ENCODE data around the gene BBS2.

Gene BBS2

GRCh38 chr16:56481468-56482122 lies 38.2 kb downstream of the BBS2 start:
- no peak overlapping the region for H3K4me3 ChIP-seq (ENCODE audit: low read depth, low read length)
- peak; percentile 18 for DNase-seq (ENCODE audit: low read depth)

- no peak overlapping the region for H3K4me3 ChIP-seq (ENCODE audit: low read depth, low read length)
- peak; percentile 3 for DNase-seq (ENCODE audit: low read depth)
These were observed 38.9 kb downstream of the BBS2 start for GRCh38 chr16:56480776-56481467.

- DNase-seq (ENCODE audit: low read depth), result no peak
- no peak overlapping the region for H3K4me3 ChIP-seq (ENCODE audit: low read depth, low read length)
These were observed 40.4 kb downstream of the BBS2 start for GRCh38 chr16:56479469-56479868.

GRCh38 chr16:56478281-56479049 lies 41.4 kb downstream of the BBS2 start:
- H3K4me3 ChIP-seq (ENCODE audit: low read depth, low read length), result no peak overlapping the region
- DNase-seq (ENCODE audit: low read depth), result peak; percentile 5

DNA sequence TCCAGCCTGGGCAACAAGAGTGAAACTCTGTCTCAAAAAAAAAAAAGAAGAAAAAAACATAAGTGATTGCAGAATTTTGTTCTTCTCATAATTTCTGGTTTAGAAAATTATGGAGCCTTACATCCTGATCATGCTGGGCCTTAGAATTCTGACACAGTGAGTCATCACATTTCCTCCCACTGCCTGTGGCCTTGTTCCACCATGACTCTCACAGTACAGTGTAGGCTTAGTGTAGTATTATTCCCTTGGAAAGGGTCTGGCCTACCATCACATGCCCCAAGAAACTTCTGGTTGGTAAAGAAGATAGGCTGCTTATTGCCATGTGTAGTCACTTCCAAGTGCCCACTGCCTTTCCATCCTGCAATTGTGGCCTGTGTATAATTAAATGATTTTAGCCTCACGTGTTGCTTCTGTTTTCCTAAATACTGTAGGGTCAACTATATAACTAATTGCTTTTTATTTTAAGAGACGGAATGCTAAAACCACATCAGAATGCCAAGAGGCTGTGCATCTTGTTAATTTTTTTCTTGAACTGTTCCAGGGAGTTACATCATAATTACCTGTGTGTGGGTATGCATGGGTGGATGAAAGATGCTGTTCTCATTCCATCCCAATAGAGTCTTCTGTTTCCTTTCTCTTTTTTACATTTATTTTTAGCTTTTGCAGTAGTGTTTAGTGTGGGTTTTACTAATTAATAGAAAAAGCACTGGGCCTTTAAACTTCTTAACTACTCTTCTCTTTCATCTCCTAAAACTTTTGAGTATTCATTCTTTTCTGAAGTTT lies 42.5 kb downstream of the BBS2 start:
- no peak overlapping the region for H3K4me3 ChIP-seq (ENCODE audit: low read depth, low read length)
- peak; percentile 71 for DNase-seq (ENCODE audit: low read depth)

DNA sequence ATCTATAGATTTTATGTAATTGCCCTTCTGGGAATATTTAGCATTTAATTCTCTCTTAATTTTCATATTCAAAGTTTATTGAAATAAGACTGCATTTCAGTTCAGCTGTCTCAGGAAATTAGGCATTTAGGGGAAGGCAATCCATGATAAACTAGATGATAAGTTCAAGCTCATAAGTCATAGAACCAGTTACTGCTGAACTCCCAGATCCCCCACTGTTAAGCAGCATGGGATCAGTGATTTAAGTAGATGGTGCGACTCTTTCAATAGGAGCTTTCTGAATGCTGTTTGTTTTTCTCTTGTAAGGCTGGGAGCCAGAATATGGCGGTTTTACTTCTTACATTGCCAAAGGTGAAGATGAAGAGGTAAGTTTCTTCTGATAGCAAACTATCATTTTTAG lies 44.6 kb downstream of the BBS2 start:
- H3K4me3 ChIP-seq (ENCODE audit: low read depth, low read length), result no peak overlapping the region
- DNase-seq (ENCODE audit: low read depth), result no peak

DNA sequence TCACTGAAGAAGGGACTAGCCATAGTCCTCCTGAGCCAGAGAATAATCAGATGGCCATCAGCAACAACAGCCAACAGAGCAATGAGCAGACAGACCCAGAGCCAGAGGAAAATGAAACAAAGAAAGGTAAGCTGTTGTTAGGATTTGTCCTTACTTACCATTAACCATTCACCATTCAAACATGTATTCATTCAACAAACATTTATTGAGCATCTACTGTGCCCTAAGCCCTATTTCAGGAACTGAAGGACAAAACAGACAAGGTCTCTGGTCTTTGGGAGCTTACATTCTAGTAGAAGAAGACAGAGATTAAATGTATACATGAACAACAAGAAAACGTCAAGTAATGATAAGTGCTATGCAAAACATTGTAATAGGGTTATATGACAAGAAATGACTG lies 49.2 kb downstream of the BBS2 start:
- no peak overlapping the region for H3K4me3 ChIP-seq (ENCODE audit: low read depth, low read length)
- no peak for DNase-seq (ENCODE audit: low read depth)

DNA sequence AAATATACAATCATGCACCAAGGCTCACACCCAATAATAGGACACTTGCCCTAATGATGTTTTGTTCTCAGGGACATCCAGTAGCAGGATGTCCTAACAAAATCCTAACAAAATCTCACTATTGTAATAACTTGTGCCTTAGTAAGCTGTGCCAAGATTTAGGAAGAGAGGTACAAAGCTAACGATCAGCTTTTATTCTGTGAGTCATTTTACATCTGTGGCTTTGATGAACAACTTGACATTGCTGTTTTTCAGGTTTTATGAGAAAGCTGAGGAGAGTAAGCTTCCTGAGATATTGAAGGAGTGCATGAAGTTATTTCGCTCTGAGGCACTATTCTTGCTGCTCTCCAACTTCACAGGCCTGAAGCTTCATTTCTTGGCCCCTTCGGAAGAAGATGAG lies 49.6 kb downstream of the BBS2 start:
- no peak for DNase-seq (ENCODE audit: low read depth)
- H3K4me3 ChIP-seq (ENCODE audit: low read depth, low read length), result no peak overlapping the region

GRCh38 chr16:56469748-56470147 lies 50.1 kb downstream of the BBS2 start:
- DNase-seq (ENCODE audit: low read depth), result no peak
- no peak overlapping the region for H3K4me3 ChIP-seq (ENCODE audit: low read depth, low read length)

GRCh38 chr16:56468800-56469199 lies 51.0 kb downstream of the BBS2 start:
- DNase-seq (ENCODE audit: low read depth), result no peak
- no peak overlapping the region for H3K4me3 ChIP-seq (ENCODE audit: low read depth, low read length)

GRCh38 chr16:56466344-56466743 lies 53.5 kb downstream of the BBS2 start:
- no peak overlapping the region for H3K4me3 ChIP-seq (ENCODE audit: low read depth, low read length)
- DNase-seq (ENCODE audit: low read depth), result no peak

- no peak for DNase-seq (ENCODE audit: low read depth)
- H3K4me3 ChIP-seq (ENCODE audit: low read depth, low read length), result no peak overlapping the region
These were observed 56.7 kb downstream of the BBS2 start for GRCh38 chr16:56463153-56463552.

DNA sequence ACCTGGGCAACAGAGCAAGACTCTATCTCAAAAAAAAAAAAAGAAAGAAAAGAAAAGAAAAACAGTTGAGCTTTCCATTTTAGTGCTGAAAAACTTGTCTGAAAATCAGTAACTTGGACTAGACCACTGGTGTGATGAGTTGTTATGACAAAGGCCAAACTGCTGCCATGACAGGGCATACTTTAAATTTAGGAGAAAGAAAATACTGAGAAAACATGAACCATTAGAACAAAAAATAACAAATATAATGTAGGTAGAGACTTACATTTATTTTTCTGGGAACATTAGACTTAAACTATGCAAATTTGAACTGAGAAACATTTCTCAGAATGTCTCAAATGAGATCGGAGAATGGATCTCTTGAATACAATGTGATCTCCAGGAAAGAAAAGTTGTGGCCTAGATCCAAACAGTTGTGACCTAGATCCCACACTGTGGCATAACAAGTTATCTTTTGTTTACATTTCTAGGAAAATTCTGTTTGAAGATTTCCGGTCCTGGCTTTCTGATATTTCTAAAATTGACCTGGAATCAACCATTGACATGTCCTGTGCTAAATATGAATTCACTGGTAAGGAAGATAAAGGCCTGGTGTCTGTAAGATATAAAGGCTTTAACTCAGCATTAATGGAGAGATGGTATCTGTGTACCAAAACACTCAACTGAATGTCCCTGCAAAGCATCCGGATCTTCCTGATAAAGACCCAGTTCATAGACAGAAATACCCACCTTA lies 57.6 kb downstream of the BBS2 start:
- no peak overlapping the region for H3K4me3 ChIP-seq (ENCODE audit: low read depth, low read length)

DNA sequence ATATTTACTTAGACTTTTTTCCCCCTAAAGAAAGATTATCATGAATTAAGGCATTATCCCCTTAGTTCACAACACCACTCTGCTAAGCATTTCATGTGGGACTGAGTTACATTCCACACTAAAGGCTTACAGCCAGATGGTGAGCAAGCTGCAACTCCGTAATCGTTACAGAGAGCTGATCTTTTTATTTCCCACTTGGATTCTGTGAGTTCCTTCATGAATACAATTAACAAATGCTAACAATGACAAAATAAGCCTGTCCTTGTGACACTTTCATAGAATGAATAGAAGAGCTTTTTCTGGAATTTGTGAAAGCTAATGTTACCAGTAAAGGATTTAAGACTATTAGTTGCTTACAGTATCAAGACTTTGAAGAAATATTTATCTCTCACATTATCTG lies 59.7 kb downstream of the BBS2 start:
- no peak overlapping the region for H3K4me3 ChIP-seq (ENCODE audit: low read depth, low read length)
- DNase-seq (ENCODE audit: low read depth), result no peak

More for the DNA sequence above, 57.6 kb downstream of the BBS2 start:
- DNase-seq (ENCODE audit: low read depth), result no peak

DNA sequence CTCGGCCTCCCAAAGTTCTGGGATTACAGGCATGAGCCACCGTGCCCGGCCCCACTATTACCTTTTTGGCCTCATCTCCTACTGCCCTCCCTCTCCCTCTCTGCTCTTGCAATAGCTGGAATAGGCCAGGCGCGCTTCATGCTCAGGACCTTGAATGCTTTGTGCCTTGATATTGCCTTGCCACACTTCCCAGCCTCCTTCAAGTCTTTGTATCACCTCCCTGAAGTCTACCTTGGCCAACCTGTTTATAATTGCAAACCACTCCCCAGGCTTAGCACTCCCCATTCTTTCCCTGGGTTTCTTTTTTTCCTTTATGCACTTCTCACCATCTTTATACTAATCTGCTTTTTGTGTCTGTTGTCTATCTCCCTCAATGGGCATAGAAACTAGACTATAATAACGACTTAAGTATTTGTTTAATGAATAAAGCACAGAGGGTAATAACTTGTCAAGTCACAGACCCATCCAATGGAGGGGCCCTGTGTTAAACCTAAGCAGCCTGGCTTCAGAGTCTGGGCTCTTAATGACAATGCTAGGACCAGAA lies 61.8 kb downstream of the BBS2 start:
- no peak for DNase-seq (ENCODE audit: low read depth)
- no peak overlapping the region for H3K4me3 ChIP-seq (ENCODE audit: low read depth, low read length)

DNA sequence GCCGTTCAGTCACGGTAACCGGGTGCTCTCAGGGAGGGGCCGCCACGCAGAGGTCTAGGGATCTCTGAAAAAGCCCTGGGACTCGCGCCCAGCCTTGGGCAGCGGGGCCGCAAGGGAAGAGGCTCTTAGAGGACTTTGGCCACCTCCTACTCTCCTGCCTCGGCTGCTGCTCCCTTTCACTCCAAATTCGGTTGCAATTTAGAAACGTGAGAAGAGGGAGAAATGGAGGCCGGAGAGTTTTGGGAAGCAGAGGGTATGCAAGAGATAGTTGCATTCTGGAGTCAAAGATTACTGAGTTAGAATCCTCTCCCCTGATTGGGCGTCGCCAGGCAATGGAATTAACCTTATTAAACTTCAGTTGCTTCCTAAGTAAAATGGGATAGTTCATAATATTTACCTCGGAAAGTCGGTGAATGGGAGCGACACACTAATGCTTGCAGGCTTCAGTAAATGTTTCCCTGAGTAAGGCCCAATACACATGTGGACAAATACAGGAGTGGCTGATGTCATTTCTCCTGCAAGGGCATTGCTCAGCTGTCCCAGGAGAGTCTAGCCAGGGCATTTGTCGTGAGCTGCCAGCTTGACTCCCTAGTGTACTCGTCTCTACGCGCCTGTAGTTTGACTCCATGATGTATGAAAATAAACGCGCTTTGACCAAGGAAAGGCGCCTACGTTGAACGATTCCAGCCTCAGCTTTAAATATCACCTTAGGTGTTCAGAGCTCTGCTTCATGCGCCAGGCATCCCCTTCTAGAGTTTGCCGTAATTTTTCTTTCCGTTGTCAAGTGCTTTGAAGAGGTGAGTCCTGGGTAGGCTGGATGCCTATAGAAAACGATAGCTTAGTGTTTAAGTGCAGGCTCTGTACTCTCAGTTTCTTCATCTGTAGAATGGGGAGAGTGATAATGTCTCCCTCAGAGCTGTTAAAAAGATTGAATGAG lies 67.8 kb downstream of the BBS2 start:
- H3K4me3 ChIP-seq (ENCODE audit: low read depth, low read length), result peak overlapping the region; percentile 86
- DNase-seq (ENCODE audit: low read depth), result peak; percentile 2

GRCh38 chr16:56450986-56451752 lies 68.7 kb downstream of the BBS2 start, which contains the start of the genes NUDT21 and OGFOD1:
Gene NUDT21 (minus strand): TSS chr16:56451332. CDS start chr16:56451202, 130 bp downstream.
Gene OGFOD1 (plus strand): TSS chr16:56451554. CDS start chr16:56451613, 59 bp downstream.
- peak; percentile 94 for DNase-seq (ENCODE audit: low read depth)
- peak within 1 kb of the TSS; percentile 86 for H3K4me3 ChIP-seq (ENCODE audit: low read depth, low read length)
